Lung (tissue), 12 donors: Measurements from ENCODE around the gene RTEL1. TPM values are rescaled to one million over a fixed set of nuclear protein-coding genes. Genes with fewer than 3 reads are reported as not detected.

Experiments
- ATAC-seq: fragments of 200-7000 bp; cut with Tn5 transposase; one replicate; pipeline ENCODE4 v1.9.1; 2020; ENCODE audit warnings: moderate number of reproducible peaks; ENCODE audit not compliant: insufficient read depth, low FRiP score
- DNase-seq, 3 donors: peaks; one replicate each; pipeline ENCODE4 v3.0.0-alpha.2; 2013 to 2017
- H3K27ac ChIP-seq, 2 donors: one replicate each; pipeline ENCODE4 v1.5.1; 2013; ENCODE audit warnings: mild to moderate bottlenecking in 2 of 2, moderate library complexity in 2 of 2, control low read depth in 1 of 2, inconsistent platforms in 1 of 2, low read depth in 1 of 2, low read length in 1 of 2
- H3K27me3 ChIP-seq, 3 donors: one replicate each; pipeline ENCODE4 v1.5.1; 2013; ENCODE audit warnings: low read length in 2 of 3; ENCODE audit not compliant: control insufficient read depth in 3 of 3, insufficient read depth in 3 of 3
- H3K36me3 ChIP-seq, 4 donors: one replicate each; pipeline ENCODE4 v1.5.1; 2013; ENCODE audit warnings: low read length in 4 of 4, mild to moderate bottlenecking in 1 of 4, moderate library complexity in 1 of 4; ENCODE audit not compliant: control insufficient read depth in 4 of 4, insufficient read depth in 4 of 4
- H3K4me1 ChIP-seq, 5 donors: one replicate each; pipeline ENCODE4 v1.5.1; 2013; ENCODE audit warnings: low read length in 5 of 5, mild to moderate bottlenecking in 2 of 5, moderate library complexity in 1 of 5; ENCODE audit not compliant: control insufficient read depth in 5 of 5, insufficient read depth in 5 of 5
- H3K4me3 ChIP-seq: one replicate; pipeline ENCODE4 v1.5.1; 2013; ENCODE audit warnings: mild to moderate bottlenecking, control low read depth, moderate library complexity
- H3K9ac ChIP-seq, 2 donors: one replicate each; pipeline ENCODE4 v1.5.1; 2013; ENCODE audit warnings: low read length in 2 of 2, control low read depth in 1 of 2; ENCODE audit not compliant: insufficient read depth in 1 of 2
- H3K9me3 ChIP-seq, 4 donors: one replicate each; pipeline ENCODE4 v1.5.1; 2013; ENCODE audit warnings: low read length in 3 of 4, mild to moderate bottlenecking in 1 of 4, moderate library complexity in 1 of 4; ENCODE audit not compliant: control insufficient read depth in 4 of 4, insufficient read depth in 3 of 4
- WGBS, 2 donors: extraction: QIAGEN DNeasy Blood & Tissue Kit; methylation state at CpG; one replicate each; pipeline ENCODE4 v1.1.7; 2013; 5-methylcytosine and 5-hydroxymethylcytosine counted together
- polyA plus RNA-seq, 2 donors: library from polyadenylated mRNA; stranded (reverse); fragments of 200-250 nt; gene quantifications; one replicate each; pipeline ENCODE4 v1.2.1, GENCODE V29; 2013
- total RNA-seq, 2 donors: library from RNA; depleted of rRNA in 1 of 2; stranded (reverse); fragments of >200 nt in 1 of 2; gene quantifications; one replicate each; pipeline ENCODE4 v1.2.1, GENCODE V29; 2014 to 2021
- TF ChIP-seq, protein P1 (sequence below): IDR thresholded peaks from 2 replicates; pipeline ENCODE4 v1.5.1; 2012; ENCODE audit warnings: mild to moderate bottlenecking; ENCODE audit errors: control extremely low read depth, extremely low read depth
- donor health status: control.
- donor health status: control.
- donor health status: Bipolar disorder and iron deficiency.
- donor health status: healthy.
- donor health status: DM: yes; HTN: yes; CAD: no.

RTEL1 gene
- total and polyA plus RNA-seq, 4 donors: 12.4 to 45.8 (median 17.7) TPM

DNA sequence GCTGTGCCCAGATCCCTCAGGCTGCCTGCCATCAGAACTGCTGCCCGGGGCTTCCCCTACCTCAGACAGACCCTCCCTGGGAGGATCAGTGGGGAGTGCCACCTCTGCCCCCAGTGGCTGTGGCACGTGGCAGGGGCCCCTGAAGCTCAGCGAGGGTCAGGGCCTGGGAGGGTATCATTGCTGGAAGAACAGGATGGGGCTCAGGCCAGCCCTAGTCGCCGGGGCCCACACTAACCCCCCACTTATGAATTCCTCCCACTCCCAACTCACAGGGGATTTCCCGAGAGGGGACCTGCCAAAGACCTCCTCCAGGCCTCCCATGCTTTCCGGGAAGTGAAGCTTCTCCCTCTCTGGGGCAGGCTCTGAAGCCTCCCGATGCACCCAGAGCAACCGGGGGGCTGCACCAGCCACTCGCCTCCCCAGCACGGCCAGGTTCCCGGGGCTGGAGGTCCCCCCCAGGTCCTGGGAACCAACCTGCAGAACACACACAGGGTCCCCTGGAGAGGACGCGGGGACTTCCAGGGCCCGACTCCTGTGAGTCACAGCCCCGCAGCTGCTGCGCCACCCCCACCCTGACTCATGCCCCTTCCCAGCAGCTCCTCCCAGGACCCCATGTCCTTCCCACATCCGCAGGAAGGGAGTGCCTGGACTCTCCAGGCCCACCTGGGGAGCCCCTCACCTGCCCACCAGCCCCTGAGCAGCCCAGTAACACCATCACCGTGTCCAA is 40.8 kb downstream of the RTEL1 start:
- TF ChIP-seq, protein P1, sequence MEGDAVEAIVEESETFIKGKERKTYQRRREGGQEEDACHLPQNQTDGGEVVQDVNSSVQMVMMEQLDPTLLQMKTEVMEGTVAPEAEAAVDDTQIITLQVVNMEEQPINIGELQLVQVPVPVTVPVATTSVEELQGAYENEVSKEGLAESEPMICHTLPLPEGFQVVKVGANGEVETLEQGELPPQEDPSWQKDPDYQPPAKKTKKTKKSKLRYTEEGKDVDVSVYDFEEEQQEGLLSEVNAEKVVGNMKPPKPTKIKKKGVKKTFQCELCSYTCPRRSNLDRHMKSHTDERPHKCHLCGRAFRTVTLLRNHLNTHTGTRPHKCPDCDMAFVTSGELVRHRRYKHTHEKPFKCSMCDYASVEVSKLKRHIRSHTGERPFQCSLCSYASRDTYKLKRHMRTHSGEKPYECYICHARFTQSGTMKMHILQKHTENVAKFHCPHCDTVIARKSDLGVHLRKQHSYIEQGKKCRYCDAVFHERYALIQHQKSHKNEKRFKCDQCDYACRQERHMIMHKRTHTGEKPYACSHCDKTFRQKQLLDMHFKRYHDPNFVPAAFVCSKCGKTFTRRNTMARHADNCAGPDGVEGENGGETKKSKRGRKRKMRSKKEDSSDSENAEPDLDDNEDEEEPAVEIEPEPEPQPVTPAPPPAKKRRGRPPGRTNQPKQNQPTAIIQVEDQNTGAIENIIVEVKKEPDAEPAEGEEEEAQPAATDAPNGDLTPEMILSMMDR: no peak
- Histone ChIP-seq H3K4me1 (peaks cover 0 to 23% (median 0%) of the 10 kb centered on the region in 5 donors), H3K9ac (no peak overlapping the region), H3K27ac (peak overlapping the region; percentile 78 to 86), H3K4me3 (no peak overlapping the region), H3K36me3 (peaks cover 0 to 34% (median 4%) of the 10 kb centered on the region in 4 donors), H3K9me3 (no peaks in the 10 kb centered on the region), H3K27me3 (no peaks in the 10 kb centered on the region)
- DNase-seq: no peak
- ATAC-seq: peak; percentile 56
- 47 to 80% methylated on average over 19 of the region's 19 CpGs for WGBS, 2 donors

DNA sequence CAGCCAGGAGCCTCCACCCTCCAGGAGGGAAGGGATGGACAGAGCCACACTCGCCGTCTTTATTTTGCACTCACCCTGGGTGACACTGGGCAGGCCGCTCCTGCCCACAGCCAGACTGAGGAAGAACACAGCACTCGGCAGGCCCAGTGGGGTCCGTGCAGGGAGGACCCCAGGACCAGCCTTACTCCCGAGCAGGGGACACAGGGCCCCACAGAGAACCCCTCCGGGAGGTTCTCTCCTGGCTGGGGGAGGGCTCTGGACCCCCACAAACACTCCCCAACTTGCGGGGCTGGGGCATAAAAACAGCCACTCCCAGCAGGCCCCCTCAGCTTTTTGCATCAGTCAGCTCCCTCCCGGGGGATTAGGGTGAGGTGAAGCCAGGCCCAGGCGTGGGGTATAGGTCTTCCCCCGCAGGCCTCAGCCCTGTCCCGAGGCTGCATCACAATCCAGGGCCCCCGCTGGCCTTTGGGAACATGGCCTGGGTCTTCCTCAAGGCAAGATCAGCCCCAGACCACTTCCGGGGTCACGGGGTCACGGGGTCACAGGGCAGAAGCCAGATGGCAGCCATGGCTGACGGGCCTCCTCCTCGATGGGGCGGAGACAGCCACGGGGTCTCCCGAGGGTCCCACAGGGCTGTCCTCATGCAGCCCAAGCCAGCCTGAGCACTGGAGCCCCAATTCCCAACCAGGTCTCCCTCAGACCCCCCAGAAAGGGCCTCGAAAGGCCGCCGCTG is 41.5 kb downstream of the RTEL1 start:
- Histone ChIP-seq H3K27me3 (no peaks in the 10 kb centered on the region), H3K27ac (peak overlapping the region; percentile 78 to 86), H3K4me3 (no peak overlapping the region), H3K36me3 (peaks cover 0 to 37% (median 4%) of the 10 kb centered on the region in 4 donors), H3K9ac (no peak overlapping the region), H3K9me3 (no peaks in the 10 kb centered on the region), H3K4me1 (peaks cover 0 to 23% (median 0%) of the 10 kb centered on the region in 5 donors)
- DNase-seq (no peak), ATAC-seq (no peak)
- 88 to 91% methylated on average over 23 to 24 of the region's 24 CpGs for WGBS, 2 donors
- TF ChIP-seq, protein P1: no peak

DNA sequence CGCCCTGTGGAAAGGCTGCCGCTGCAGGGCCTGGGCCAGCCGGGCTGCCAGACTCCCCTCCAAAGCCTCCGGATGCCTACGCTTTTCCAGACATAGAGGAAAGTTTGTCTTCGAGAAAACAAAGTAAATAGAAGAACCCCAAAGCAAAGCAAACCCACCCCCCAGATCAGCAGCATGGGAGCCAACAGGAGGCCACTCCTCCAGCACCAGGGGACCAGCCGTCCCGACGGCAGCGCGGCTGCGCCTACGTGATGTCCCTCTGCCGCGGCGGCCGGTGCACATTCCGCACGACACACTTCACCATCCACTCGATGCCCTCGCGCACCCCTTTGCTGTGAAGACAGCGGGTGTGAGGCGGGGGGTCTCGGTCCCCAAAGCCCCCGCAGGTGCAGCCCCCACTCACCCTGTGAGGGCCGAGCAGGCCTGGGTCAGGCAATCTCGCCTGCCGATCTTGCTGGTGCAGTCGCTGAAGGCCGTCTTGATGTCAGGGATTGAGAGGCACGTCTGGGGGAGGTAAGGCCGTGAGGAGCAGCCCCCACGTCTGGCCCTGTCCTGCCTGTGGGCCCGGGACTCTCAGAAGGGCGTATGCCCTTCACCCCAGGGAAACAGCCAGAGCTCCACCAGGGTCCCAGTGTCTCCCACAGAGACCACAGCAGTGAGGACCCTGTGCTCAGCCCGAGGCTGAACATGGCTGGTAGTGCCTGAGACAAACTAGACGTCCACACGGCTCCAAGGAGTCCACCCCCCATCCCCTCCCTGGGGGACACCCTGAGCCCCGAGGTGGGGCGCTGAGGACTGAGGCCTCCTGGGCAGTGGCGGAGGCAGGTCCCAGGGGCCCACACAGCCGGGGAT is 42.3 kb downstream of the RTEL1 start:
- TF ChIP-seq, protein P1: no peak
- Histone ChIP-seq H3K9ac (no peak overlapping the region), H3K27me3 (no peaks in the 10 kb centered on the region), H3K27ac (peak overlapping the region in 1 of 2 donors; percentile 78), H3K4me3 (no peak overlapping the region), H3K4me1 (peaks cover 0 to 23% (median 0%) of the 10 kb centered on the region in 5 donors), H3K36me3 (peaks cover 0 to 39% (median 4%) of the 10 kb centered on the region in 4 donors), H3K9me3 (no peaks in the 10 kb centered on the region)
- DNase-seq (no peak), ATAC-seq (no peak)
- WGBS, 2 donors: 91 to 92% methylated on average over 43 of the region's 43 CpGs
